RWPE2 (cell line): ENCODE measurements around the gene HSF2BP.
"Not testable (repeated sequence)": the region's sequence is repeated elsewhere in the genome, so short reads cannot be mapped to it uniquely, and the experiment has no call there.

Experiments used
- ATAC-seq: fragments of 200-7000 bp; cut with Tn5 transposase; 3 replicates; pipeline ENCODE4 v1.9.1; 2021; ENCODE audit warnings: low read depth
- DNase-seq: peaks from one replicate; pipeline ENCODE4 v3.0.0-alpha.2; 2020; ENCODE audit warnings: low spot score
- H3K27ac ChIP-seq: fragments of 450-650 bp; 2 replicates; pipeline ENCODE4 v1.5.1; 2017; ENCODE audit warnings: mild to moderate bottlenecking; ENCODE audit not compliant: poor library complexity, severe bottlenecking
- H3K27me3 ChIP-seq: fragments of 250-450 bp; sonication (Bioruptor Pico); 2 replicates; pipeline ENCODE4 v1.5.1; 2021; ENCODE audit warnings: mild to moderate bottlenecking, moderate library complexity; ENCODE audit not compliant: insufficient read depth, poor library complexity, severe bottlenecking
- H3K36me3 ChIP-seq: fragments of 250-450 bp; sonication (Bioruptor Pico); 2 replicates; pipeline ENCODE4 v1.5.1; 2020; ENCODE audit warnings: low read depth, mild to moderate bottlenecking, moderate library complexity
- H3K4me1 ChIP-seq: fragments of 250-450 bp; sonication (Bioruptor Pico); 2 replicates; pipeline ENCODE4 v1.5.1; 2021; ENCODE audit warnings: mild to moderate bottlenecking, moderate library complexity; ENCODE audit not compliant: insufficient read depth, poor library complexity, severe bottlenecking
- H3K4me3 ChIP-seq: fragments of 250-450 bp; sonication (Bioruptor Pico); 2 replicates; pipeline ENCODE4 v1.5.1; 2021; ENCODE audit warnings: mild to moderate bottlenecking, moderate library complexity; ENCODE audit not compliant: severe bottlenecking
- H3K9me3 ChIP-seq: fragments of 250-450 bp; sonication (Bioruptor Pico); 2 replicates; pipeline ENCODE4 v1.5.1; 2021; ENCODE audit warnings: mild to moderate bottlenecking, moderate library complexity; ENCODE audit not compliant: severe bottlenecking

The HSF2BP gene

GRCh38 chr21:43514834-43515233 lies 144.5 kb downstream of the HSF2BP start:
- DNase-seq, H3K27ac ChIP-seq, H3K4me1 ChIP-seq, H3K36me3 ChIP-seq, H3K4me3 ChIP-seq, H3K27me3 ChIP-seq, H3K9me3 ChIP-seq, ATAC-seq: not testable (repeated sequence)

- H3K27ac ChIP-seq, DNase-seq: not testable (repeated sequence)
These were observed 146.3 kb downstream of the HSF2BP start for GRCh38 chr21:43513023-43513422.

GRCh38 chr21:43511209-43511608 lies 148.1 kb downstream of the HSF2BP start:
- DNase-seq, ATAC-seq, H3K4me1 ChIP-seq, H3K27me3 ChIP-seq, H3K36me3 ChIP-seq, H3K9me3 ChIP-seq, H3K27ac ChIP-seq, H3K4me3 ChIP-seq: not testable (repeated sequence)

More at GRCh38 chr21:43513023-43513422, 146.3 kb downstream of the HSF2BP start:
- H3K9me3 ChIP-seq, ATAC-seq, H3K36me3 ChIP-seq, H3K4me1 ChIP-seq, H3K4me3 ChIP-seq, H3K27me3 ChIP-seq: not testable (repeated sequence)

- H3K27ac ChIP-seq, H3K27me3 ChIP-seq, H3K4me1 ChIP-seq, H3K4me3 ChIP-seq, DNase-seq, H3K36me3 ChIP-seq, H3K9me3 ChIP-seq: not testable (repeated sequence)
- peak; percentile 97 for ATAC-seq
These were observed 148.6 kb downstream of the HSF2BP start for GRCh38 chr21:43510669-43511068.

GRCh38 chr21:43503892-43504291 lies 155.4 kb downstream of the HSF2BP start:
- not testable (repeated sequence) for H3K9me3 ChIP-seq, DNase-seq, H3K36me3 ChIP-seq, H3K4me1 ChIP-seq, H3K27me3 ChIP-seq, H3K27ac ChIP-seq, ATAC-seq, H3K4me3 ChIP-seq

- H3K4me1 ChIP-seq, H3K9me3 ChIP-seq, H3K27ac ChIP-seq, H3K4me3 ChIP-seq, DNase-seq, H3K36me3 ChIP-seq, H3K27me3 ChIP-seq: not testable (repeated sequence)
- ATAC-seq: peak; percentile 63
These were observed 156.1 kb downstream of the HSF2BP start for GRCh38 chr21:43503075-43503750.

DNA sequence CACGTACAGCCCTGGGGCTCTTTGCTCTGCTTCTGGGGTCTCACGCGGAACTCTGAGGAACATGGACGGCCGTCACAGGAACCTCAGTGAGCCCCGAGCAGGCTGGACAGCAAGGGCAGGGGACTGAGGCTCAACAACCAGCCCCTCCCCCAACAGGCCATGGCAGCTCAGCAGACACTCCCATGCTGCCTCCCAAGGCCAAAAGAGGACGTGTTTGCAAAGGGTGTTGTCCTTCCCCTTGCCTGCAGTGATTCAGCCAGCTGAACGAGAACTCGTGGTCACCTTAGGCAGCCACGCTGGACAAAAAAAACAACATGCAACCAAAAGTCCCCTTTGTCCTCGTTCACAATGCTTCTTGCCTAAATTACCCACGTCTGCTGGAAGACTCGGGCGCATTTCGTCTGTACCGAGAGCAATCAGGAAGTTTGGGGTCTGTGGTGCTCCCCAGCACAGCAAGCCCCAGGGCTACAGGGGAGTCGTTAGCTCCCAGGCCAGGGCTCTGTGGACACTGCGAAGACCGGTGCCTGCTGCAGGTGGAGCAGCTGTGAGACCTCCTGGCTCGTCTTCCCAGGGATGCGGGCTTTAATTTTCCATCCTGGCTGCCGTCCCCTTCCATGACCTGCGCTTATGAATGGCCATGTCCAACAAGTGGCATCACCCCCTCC lies 156.7 kb downstream of the HSF2BP start:
- not testable (repeated sequence) for H3K9me3 ChIP-seq, H3K27me3 ChIP-seq, H3K4me1 ChIP-seq, DNase-seq, H3K27ac ChIP-seq, H3K4me3 ChIP-seq, H3K36me3 ChIP-seq
- peak; percentile 64 for ATAC-seq

- not testable (repeated sequence) for H3K27ac ChIP-seq, H3K27me3 ChIP-seq, H3K4me3 ChIP-seq, H3K36me3 ChIP-seq, H3K4me1 ChIP-seq, H3K9me3 ChIP-seq, DNase-seq, ATAC-seq
These were observed 160.4 kb downstream of the HSF2BP start for GRCh38 chr21:43498924-43499323.

DNA sequence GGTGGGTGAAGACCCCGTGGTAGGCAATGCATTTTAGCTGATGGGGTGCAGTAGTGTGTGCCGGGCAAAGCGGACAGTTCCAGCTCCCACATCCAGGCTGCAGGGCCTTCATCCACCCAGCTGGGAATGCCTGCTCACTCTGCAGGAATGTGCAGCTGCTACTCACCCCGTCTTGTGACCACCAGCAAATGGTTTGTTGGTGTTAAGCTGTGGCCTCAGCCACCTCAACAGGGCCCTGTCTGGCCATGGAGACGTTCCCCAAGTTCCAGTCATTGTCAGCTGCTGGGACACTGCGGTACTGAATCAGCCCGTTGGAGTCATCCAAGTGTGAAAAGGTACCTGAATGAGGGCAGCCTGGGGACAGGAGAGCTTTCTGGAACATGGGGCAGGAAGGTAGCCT lies 161.2 kb downstream of the HSF2BP start:
- not testable (repeated sequence) for H3K27ac ChIP-seq, H3K4me1 ChIP-seq, H3K36me3 ChIP-seq, DNase-seq, H3K27me3 ChIP-seq, H3K9me3 ChIP-seq, H3K4me3 ChIP-seq
- ATAC-seq: peak; percentile 45

DNA sequence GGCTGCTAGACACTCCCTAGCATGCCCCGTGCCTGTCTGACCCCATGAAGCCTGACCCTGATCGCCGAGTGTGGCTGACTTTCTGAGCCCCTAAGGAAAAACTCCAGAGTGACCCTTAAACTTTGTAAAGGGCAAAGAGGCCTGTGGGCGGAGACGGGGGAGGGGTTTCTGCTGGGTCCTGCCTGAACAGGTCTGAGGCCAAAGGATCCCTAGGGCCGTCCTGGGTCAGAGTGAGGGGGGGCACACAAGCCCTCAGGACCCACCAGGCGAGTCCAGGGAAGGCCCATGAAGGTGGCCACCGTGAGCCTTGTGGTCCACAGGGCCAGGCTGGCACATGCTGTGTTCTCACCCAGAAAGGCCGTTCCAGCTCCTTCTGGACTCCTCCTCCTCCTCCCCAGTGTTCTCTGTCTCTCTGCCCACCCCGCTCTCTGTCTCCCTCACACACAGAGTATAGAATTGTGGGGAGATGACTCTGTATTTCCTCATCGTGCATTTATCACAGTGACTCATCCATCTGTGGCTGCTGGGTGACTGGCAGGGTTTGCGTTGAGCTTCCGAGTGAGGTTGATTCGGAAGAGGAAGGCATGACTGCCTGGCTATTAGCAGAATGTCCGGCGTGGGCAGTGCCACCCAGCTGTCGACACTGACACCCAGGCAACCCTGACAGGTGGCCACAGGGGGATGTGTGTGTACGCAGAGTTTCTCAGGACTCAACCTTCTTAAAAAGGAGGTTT lies 164.8 kb downstream of the HSF2BP start:
- peak; percentile 88 for ATAC-seq
- not testable (repeated sequence) for H3K27ac ChIP-seq, H3K4me3 ChIP-seq, H3K27me3 ChIP-seq, H3K9me3 ChIP-seq, DNase-seq, H3K36me3 ChIP-seq, H3K4me1 ChIP-seq

- not testable (repeated sequence) for H3K36me3 ChIP-seq, H3K9me3 ChIP-seq, H3K27me3 ChIP-seq, H3K4me3 ChIP-seq, H3K27ac ChIP-seq, H3K4me1 ChIP-seq
- DNase-seq: peak; percentile 3
- ATAC-seq: peak; percentile 62
These were observed 165.8 kb downstream of the HSF2BP start for GRCh38 chr21:43493471-43493870.
